NT2/D1 (cell line): Measurements from ENCODE around the gene MSX1.

ENCODE experiments used
- YY1 ChIP-seq: IDR thresholded peaks from 2 replicates; pipeline ENCODE4 v1.6.1; 2011; ENCODE audit not compliant: insufficient read length, insufficient read depth
- ZNF274 ChIP-seq: IDR thresholded peaks from 2 replicates; pipeline ENCODE4 v1.6.1; 2011; ENCODE audit warnings: mild to moderate bottlenecking, low read depth, low read length

- no peak for TF ChIP-seq ZNF274
- TF ChIP-seq YY1 = no peak
Measured at GRCh38 chr4:4855301-4856070, 4.0 kb upstream of the MSX1 start.
